Stimulated activated naive CD4-positive, alpha-beta T cell (primary cell): ENCODE measurements around the gene CCDC142.
A peak's percentile ranks its signal among the peaks of the same experiment; 100 is the strongest.
"Not testable (repeated sequence)": the region's sequence is repeated elsewhere in the genome, so short reads cannot be mapped to it uniquely, and the experiment has no call there.

ENCODE experiments used
- DNase-seq, 6 experiments: peaks; one replicate each; lab custom pipeline; 2025; lab: John Stamatoyannopoulos, UW

The CCDC142 gene

DNA sequence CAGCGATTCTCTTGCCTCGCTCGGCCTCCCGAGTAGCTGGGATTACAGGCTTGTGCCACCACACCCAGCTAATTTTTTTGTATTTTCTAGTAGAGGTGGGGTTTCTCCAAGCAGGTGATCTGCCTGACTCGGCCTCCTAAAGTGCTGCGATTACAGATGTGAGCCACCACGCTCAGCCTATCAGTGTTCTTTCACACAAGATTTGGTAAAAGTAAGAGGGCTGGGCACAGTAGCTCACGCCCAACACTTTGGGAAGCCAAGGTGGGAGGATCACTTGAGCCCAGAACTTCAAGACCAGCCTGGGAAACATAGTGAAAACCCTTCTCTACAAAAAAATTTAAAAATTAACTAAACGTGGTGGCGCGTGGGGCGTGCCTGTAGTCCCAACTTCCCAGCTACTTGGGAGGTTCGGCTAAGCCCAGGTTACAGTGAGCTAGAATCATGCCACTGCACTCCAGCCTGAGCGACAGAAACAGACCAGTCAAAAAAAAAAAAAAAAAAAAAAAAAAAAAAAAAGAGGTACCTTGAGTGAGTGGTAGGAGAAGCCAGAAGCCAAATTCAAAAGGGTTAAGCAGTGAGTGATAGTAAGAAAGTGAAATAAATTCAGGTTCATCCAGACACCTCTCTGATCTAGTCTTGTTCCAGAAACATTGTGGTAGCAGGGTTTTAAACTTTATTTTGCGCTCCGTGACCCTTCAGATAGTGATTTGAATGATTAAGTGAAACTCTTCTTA lies 11.3 kb downstream of the CCDC142 start:
- DNase-seq, result peak in 1 of 6 experiments; percentile 42

GRCh38 chr2:74470742-74471141 lies 12.1 kb downstream of the CCDC142 start:
- not testable (repeated sequence) for DNase-seq

- DNase-seq, result no peak
Measured at GRCh38 chr2:74464406-74464805, 18.4 kb downstream of the CCDC142 start.

DNA sequence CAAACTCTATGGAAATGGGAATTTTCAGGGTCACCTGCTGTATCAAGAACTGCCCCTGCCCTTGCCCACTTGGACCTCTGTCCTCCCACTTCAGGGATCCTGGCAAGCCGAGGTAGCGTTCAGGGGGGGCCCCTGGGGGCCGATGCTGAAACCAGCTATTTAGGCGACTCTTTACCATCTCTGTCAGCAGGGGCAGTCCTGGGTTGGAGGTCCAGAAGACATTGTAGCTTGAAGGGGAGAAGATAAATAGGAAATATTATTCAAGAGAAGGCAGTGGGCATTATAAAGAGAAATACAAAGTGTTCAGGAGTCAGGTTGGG lies 20.1 kb downstream of the CCDC142 start:
- no peak for DNase-seq

DNA sequence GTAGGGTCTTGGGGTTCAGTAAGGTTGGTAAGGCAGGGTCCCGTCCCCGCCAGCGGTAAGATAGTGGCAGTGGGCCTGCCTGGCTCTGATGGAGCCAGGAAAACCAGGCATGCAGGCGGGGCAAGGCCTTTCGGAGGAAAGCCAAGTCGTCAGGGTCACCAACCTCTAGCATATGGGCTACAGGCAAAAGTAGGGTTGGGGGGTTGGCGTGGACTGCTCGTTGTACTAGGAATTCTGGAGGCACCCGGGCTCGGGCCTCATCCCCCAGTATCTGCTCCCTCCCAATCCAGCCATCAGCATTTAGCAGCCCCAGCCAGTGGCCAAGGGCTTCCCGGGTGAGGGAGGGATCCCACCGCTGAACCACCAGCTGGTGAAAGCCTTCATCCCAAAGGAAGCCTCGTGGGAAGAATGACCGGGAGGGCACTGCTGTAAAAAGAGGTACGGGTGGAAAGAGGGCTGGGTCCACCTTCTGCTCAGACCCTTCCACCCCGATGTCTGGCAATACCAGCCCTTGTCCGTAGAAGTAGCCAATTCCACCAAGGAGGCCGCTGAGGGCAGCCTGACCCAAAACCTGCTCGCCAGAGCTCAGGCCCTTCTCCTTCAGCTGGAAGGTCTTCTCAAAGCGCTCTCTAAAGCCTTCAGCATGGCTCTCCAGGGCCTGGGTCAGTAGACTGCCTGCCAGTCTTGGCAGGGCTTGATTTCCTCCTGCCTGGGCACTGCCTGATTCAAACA lies 20.6 kb downstream of the CCDC142 start:
- DNase-seq, result no peak

DNA sequence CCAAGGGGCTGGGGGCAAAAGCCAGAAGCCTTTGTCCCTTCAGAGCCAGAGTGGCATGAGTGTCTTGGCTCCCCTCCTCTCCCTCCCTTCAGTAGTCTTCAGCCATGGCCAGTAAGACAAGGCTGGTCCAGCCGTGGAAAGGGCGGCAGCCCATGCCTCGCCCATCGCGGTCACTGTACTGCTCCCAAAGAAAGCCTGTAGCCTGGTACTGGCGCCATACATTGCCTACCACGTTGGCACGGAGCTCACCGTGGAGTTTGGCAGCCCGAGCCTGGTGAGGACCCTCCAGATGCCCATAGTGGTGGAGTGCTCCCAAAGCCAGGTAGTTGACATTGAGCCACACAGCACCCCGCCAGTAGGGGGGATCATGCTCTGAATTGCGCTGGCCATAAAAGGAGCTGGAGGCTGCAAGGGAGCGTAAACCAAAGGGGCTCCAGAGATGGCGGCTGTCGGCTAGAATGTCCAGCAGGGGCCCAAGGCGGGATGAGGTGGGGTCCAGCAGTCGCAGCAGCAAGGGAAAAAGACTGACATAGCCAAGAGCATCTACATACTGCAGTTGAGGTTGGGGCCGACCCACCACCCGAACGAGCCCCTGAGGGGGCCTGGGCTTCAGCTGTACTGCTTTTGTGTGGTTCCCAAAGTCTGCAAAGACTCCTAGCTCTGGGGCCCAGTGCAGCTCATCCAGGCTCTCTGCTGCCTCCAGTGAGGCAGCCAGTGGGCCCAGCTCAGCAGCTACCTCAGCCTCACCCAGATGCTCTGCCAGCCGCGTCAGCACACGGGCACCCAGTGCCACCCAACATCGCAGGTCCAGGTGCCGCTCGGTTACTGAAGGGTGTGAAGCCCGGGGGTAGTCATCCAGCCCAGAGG lies 21.4 kb downstream of the CCDC142 start:
- DNase-seq, result no peak

DNA sequence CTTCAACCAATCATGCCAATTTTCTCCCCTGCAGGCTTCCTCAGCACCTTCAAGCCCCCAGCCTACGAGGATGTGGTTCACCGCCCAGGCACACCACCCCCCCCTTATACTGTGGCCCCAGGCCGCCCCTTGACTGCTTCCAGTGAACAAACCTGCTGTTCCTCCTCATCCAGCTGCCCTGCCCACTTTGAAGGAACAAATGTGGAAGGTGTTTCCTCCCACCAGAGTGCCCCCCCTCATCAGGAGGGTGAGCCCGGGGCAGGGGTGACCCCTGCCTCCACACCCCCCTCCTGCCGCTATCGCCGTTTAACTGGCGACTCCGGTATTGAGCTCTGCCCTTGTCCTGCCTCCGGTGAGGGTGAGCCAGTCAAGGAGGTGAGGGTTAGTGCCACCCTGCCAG lies 22.6 kb downstream of the CCDC142 start:
- DNase-seq, result not testable (repeated sequence)

DNA sequence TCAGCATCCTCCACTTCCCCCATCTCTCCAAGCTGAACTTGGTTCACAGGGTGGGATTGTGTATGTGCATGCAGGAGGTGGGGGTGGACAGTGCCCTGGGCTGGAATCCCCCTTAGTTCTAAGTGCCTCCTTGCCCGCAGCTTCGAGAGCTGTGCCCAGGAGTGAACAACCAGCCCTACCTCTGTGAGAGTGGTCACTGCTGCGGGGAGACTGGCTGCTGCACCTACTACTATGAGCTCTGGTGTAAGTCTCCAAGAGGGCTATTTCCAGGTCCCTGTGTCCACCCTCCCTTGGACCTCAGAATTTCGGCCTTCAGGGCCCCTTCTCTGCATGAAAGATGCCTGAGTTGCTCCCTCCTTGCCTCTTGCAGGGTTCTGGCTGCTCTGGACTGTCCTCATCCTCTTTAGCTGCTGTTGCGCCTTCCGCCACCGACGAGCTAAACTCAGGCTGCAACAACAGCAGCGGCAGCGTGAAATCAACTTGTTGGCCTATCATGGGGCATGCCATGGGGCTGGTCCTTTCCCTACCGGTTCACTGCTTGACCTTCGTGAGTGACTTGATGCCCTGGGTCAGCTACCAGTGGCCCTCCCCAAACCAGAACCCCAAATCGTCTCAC lies 23.2 kb downstream of the CCDC142 start:
- DNase-seq, result not testable (repeated sequence)

DNA sequence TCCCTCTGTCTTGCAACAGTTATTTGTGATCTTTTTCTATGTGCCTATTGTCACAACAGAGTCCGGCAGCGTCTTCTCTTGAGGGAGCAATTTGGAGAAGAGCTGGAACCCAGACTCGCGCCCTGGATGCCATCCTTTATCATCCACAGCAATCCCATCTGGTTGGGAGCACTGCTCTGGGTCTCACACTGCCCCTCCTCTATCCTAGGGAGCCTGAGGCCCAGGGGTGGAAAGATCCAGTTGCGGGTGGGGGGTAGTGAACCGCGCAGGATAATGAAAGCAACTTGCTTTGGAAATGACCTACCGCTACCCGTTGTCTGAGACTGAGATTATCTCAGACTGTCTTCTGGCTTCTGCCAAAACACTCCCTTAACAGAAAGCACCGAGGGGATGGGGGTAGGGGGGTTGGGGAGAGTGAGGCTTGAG lies 23.8 kb downstream of the CCDC142 start:
- DNase-seq, result no peak

GRCh38 chr2:74458132-74458937 lies 24.5 kb downstream of the CCDC142 start, which contains the start of gene WBP1:
Gene WBP1, plus strand, starts transcription at chr2:74458438. Its CDS starts 165 bp downstream, at chr2:74458603.
- peak; percentile 95 to 100 (median 99) for DNase-seq

DNA sequence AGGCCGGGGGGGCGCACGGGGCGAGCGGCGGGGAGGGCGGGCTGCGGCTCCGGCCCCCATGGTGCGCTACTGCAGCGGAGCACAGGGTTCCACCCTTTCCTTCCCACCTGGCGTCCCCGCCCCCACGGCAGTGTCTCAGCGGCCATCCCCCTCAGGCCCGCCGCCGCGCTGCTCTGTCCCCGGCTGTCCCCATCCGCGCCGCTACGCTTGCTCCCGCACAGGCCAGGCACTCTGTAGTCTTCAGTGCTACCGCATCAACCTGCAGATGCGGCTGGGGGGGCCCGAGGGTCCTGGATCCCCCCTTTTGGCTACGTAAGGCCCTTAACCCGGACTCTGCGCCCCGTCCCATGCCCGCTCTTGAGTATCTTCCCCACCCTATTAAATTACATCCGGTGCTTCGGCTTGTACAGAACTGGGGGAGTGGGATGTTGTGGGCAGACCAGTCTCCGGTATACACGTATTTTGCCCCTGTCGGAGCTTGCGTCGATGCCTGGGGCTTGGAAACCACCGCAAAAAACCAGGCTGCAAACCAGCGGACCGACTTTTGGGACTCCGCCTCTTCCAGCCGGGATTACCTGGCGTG lies 25.2 kb downstream of the CCDC142 start:
- peak; percentile 71 to 95 (median 84) for DNase-seq

- no peak for DNase-seq
Measured at GRCh38 chr2:74457129-74457548, 25.7 kb downstream of the CCDC142 start.

- peak; percentile 93 to 97 (median 96) for DNase-seq
Measured at GRCh38 chr2:74454654-74455511, 27.9 kb downstream of the CCDC142 start, which contains the start of gene INO80B. Gene INO80B, plus strand, starts transcription at chr2:74455087. Its CDS starts 30 bp downstream, at chr2:74455117.

GRCh38 chr2:74450570-74451190 lies 32.1 kb downstream of the CCDC142 start:
- no peak for DNase-seq

GRCh38 chr2:74448771-74449170 lies 34.0 kb downstream of the CCDC142 start:
- no peak for DNase-seq

DNA sequence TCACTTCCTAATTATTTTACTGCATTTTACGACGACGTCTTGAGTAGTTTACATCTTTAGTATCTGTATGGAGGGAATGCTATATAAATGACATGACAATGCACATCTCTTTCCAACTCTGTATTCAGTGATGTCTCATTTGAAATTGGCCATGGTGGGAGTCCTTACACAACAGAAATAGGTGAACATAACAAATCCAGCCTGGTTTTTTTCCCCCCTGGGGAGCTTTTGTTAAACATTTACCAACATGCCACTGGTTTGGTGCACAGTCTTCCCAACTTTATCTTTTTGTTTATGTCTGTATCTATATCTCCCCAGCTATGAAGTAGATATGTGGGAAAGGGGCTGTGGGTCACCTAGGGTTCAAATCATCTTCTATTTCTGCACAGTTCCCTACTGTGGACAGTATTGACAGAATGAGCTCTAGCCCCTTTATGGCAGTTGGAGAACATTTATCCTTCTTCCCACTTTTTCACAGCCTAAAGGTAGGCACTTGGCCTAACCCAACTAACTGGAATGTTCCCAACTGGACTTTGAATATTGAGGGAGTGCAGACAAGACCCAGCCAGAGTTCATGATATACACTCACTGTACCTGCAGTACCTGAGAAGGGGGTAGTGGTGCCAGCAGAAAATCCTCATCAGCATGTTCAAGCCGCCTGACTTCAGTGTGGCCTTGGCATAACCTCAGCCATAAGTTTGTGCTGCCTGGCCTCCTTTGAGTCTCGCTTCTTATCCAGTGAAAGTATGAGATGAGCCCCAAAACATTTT lies 35.4 kb downstream of the CCDC142 start:
- DNase-seq, result no peak

DNA sequence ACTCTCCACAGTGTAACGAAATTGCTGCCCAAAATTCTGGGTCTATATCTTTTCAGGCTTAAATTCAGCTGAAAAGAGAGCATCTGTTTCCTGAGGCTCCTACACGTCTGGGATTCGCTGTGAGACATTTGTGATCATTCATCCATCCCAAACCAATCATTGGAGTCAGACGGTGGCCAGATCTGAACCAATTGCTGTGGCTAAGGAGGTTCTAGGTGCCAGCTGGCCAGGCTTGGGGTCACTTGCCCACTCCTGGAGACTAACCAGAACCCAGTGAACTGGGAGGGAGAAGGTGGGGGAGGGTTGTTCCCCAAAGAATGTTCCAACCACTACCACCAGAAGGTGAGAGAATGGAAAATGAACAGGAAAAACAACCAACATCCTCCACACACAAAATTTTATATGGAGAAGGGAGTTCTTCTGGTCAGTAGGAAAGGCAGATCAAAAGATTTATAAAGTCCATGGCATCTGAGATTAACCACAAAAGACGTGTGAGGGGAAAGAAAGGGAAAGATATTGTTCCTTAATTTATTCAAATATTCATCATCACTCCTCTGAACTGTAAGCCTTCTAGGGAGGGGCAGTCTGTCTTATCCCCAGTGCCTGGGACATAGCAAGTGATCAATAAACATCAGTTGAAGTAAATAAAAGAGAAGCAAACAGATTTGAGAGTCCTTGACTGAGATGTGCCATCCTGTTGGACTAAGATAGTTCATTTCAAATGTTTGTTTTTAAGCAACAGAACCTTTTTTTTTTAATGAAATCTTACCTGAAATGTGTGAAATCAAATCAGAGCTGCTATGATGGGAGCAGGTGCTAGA lies 38.1 kb downstream of the CCDC142 start:
- DNase-seq, result no peak
